H1 (cell line): ENCODE measurements around the gene DENND2A.

Experiments
- CBX8 ChIP-seq: fragments of 300-800, 300-1000 bp; sonication (generic); IDR thresholded peaks from 2 replicates; pipeline ENCODE4 v1.7.1; 2016; ENCODE audit warnings: low read depth, low read length, borderline replicate concordance
- CHD2 ChIP-seq: IDR thresholded peaks from 2 replicates; pipeline ENCODE4 v1.6.1; 2012; ENCODE audit warnings: low read length, improper control_type of control experiment
- FOSL1 ChIP-seq: IDR thresholded peaks from 2 replicates; pipeline ENCODE4 v1.6.1; 2011; ENCODE audit warnings: mild to moderate bottlenecking, low read depth, low read length, moderate library complexity; ENCODE audit not compliant: insufficient read depth
- KDM5A ChIP-seq: fragments of 200-600 bp; IDR thresholded peaks from 2 replicates; pipeline ENCODE4 v1.7.1; 2012; ENCODE audit warnings: mild to moderate bottlenecking, low read length, inconsistent platforms, mixed read lengths
- POLR2A ChIP-seq, 2 experiments: IDR thresholded peaks; 1 replicate in 1 of 2; 2 replicates in 1 of 2; pipeline ENCODE4 v1.6.1; 2011; ENCODE audit warnings: low read depth in 2 of 2, low read length in 2 of 2, mild to moderate bottlenecking in 2 of 2; ENCODE audit errors: control extremely low read depth in 1 of 2
- POLR2AphosphoS5 ChIP-seq: IDR thresholded peaks from 2 replicates; pipeline ENCODE4 v1.6.1; 2011; ENCODE audit warnings: low read depth, low read length
- SAP30 ChIP-seq: fragments of 300-600 bp; sonication (generic); IDR thresholded peaks from 2 replicates; pipeline ENCODE4 v1.7.1; 2012; ENCODE audit warnings: low read length, moderate library complexity, mild to moderate bottlenecking, inconsistent platforms; ENCODE audit not compliant: insufficient read depth, insufficient replicate concordance
- SP1 ChIP-seq: IDR thresholded peaks from 2 replicates; pipeline ENCODE4 v1.6.1; 2011; ENCODE audit warnings: low read depth, low read length
- TEAD4 ChIP-seq: IDR thresholded peaks from 2 replicates; pipeline ENCODE4 v1.6.1; 2012; ENCODE audit warnings: low read depth, low read length, inconsistent platforms, mixed read lengths
- ZNF274 ChIP-seq: IDR thresholded peaks from 2 replicates; pipeline ENCODE4 v1.7.0; 2012; ENCODE audit warnings: low read length, borderline replicate concordance; ENCODE audit errors: extremely low read depth
- TF ChIP-seq, protein P1 (sequence below), 3 experiments: IDR thresholded peaks; 1 replicate in 2 of 3; 2 replicates in 1 of 3; pipeline versions ENCODE4 v1.5.1 to v1.6.1; 2011; ENCODE audit warnings: low read length in 3 of 3, mild to moderate bottlenecking in 3 of 3, inconsistent platforms in 2 of 3, low read depth in 1 of 3, moderate library complexity in 1 of 3; ENCODE audit not compliant: insufficient read depth in 1 of 3; ENCODE audit errors: control extremely low read depth in 1 of 3
- TF ChIP-seq, protein P2 (sequence below): IDR thresholded peaks from 2 replicates; pipeline ENCODE4 v1.6.1; 2011; ENCODE audit warnings: low read depth, mild to moderate bottlenecking, low read length; ENCODE audit not compliant: insufficient read depth

DNA sequence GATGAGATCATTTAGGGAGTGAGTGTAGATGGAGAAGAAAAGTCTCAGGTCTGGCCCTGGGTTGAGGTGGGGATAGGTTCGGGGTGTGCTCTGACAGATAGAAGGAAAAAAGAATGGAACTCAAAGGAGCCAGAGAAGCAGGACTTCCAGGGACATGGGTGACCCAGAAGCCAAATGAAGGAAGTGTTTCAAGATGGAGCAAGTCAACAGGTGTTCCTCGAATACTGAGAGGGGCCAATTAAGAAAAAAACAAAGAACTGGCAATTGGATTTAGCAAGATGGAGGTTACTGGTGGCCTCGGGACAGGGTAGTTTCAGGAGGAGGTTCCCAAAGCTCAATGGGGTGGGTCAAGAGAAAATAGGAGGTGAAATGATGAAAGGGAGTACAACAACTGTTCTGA is 40.3 kb downstream of the DENND2A start:
- TF ChIP-seq TEAD4 (no peak), CHD2 (no peak), FOSL1 (no peak), POLR2A (IDR thresholded peaks at IDR 0.05; ENCODE audit: control extremely low read depth in 1 of 2, low read depth in 2 of 2, low read length in 2 of 2) (no peak), POLR2AphosphoS5 (no peak), KDM5A (no peak), ZNF274 (no peak), SP1 (no peak), CBX8 (no peak), SAP30 (no peak)
- TF ChIP-seq, protein P1, sequence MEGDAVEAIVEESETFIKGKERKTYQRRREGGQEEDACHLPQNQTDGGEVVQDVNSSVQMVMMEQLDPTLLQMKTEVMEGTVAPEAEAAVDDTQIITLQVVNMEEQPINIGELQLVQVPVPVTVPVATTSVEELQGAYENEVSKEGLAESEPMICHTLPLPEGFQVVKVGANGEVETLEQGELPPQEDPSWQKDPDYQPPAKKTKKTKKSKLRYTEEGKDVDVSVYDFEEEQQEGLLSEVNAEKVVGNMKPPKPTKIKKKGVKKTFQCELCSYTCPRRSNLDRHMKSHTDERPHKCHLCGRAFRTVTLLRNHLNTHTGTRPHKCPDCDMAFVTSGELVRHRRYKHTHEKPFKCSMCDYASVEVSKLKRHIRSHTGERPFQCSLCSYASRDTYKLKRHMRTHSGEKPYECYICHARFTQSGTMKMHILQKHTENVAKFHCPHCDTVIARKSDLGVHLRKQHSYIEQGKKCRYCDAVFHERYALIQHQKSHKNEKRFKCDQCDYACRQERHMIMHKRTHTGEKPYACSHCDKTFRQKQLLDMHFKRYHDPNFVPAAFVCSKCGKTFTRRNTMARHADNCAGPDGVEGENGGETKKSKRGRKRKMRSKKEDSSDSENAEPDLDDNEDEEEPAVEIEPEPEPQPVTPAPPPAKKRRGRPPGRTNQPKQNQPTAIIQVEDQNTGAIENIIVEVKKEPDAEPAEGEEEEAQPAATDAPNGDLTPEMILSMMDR (IDR thresholded peaks at IDR 0.05; ENCODE audit: control extremely low read depth in 1 of 3, insufficient read depth in 1 of 3, low read depth in 1 of 3, low read length in 3 of 3) = no peak
- TF ChIP-seq, protein P2, sequence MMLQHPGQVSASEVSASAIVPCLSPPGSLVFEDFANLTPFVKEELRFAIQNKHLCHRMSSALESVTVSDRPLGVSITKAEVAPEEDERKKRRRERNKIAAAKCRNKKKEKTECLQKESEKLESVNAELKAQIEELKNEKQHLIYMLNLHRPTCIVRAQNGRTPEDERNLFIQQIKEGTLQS = no peak
